Stimulated activated CD4-positive, alpha-beta T cell treated with anti-CD3 and anti-CD28 coated beads, Interleukin-2, amount 100 ng/mL, for 4 hours (primary cell): ENCODE data around the gene LAD1.

ENCODE experiments used
- DNase-seq: peaks from one replicate; pipeline ENCODE4 v3.0.0-alpha.2; 2020; ENCODE audit warnings: low read depth

The LAD1 gene

DNA sequence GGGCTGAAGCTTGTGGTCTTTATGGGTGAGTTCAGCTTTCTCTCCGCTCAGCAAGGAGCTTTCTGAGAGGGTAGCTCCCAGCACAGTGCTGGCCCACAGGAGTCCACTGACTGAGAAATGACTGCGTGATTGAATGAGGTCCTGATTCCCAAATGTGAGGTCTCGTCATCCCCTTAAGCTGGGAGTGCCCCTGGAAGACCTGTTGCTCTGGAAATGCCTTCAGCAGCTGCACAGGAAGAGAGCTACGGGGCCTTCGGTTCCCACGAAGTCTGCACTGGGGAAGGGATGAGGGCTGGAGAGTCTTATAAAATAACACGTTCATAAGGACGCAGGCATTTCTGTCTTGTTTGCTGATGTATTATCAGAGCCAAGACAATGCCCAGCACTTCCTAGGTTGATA, 35.7 kb downstream of the LAD1 start:
- DNase-seq: no peak

DNA sequence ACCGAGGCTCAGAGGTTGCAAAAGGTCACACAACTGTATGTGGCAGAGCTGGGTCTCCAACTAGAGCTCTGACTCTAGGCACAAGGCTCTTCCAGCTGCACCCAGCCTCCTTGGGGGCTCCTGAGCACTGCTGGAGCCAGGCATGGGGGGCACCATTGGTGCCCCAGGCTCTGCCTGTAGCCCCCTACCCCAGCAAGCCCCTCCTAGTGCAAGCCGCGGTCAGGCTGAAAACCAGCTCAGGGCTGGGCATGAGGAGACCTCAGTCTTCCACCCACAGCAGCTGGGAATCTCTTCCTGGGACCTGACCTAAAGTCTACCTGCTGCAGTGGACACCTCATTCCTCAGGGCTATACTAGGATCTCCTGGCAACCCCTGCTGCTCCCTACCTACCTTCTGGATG, 36.2 kb downstream of the LAD1 start:
- DNase-seq: no peak

DNA sequence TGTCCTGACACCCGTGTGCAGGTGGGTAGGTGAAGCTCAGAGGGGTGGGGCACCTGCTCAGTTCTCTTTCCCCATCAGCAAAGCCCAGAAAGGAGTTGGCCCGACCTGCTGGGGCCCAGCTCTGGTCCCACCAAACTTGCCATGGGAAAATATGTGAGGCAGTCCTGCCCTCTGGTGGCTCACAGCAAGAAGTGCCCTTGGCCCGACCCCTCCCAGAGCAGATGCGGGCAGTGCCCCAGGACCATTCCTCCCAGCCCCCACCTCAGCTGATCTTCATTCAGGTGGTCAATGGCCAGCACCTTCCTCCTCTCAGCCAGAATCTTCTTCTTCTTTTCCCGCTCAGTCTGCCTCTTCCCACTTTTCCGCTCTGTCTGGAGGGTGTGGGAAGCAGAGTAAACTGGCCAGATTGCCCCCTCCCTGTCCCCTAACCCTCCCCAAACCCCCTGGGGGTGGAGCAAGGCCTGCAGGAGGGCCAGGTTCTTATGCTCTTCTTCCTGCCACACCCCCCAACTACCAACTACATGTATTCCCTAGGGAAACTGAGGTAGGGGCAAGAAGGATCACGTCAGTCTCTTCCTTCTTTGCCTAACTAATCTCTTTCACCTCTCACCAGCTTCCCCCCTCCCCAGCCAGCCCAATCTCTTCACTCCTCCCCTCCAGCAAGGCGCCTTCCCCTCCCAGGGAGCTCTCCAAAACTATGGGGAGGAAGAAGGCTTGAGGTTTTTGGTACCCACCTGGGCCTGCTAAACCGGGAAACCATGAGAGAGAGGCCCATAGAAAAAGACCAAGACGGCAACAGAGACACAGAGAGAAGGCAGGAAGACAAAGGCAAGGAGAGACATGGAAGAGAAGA, 37.2 kb downstream of the LAD1 start:
- no peak for DNase-seq

DNA sequence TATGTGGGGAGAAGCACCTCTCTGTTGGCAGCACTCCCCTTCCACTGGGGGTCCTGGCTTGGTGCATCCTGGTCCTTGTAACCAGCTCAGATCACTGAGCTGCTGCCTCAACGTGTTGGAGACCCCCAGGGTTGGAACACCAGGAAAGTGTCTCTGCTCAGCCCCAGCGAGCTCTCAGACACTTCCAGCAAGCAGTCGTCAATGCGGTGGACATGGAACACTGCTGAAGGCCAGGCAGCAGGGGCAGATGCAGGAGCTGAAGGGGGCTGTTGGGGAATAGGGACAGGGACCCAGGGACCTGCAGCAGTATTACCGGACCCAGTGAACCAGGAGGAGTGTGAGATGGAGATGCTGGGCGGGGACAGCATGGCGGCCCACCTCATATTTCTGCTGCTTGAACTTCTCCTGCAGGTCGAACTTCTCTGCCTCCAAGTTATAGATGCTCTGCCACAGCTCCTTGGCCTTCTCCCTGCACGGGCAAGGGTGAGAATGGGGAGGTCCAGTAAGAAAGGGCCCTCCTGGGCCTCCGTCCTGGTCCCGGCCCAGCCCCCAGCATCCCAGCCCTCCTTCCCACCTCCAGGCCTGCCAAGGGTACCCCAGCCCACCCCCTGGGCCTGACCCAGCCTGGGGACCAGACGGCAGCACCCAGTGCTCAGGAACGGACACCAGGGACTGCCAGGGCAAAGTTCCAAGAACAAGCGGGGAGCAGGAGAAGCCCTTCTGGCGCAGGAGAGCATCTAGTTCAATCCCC, 38.0 kb downstream of the LAD1 start:
- no peak for DNase-seq

DNA sequence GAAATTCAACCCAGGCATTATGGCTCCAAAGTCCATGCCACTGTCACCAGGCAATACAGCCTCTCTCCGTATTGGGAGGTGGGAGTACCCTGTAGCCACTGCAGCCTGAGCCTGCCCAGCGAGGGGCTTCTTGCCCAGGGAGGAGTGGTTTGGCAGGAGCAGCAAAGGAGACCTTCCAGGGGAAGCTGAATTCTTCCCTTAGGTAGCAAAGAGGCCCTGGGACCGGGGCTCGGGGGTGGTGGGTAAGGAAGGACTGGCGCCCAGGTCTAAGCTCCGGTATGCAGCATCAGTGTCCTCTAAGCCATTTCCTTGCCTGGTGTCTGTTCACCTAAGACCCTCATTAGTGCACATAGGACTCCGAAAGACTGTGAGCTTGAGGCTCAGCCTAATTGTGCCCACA, 38.6 kb downstream of the LAD1 start:
- DNase-seq: no peak

DNA sequence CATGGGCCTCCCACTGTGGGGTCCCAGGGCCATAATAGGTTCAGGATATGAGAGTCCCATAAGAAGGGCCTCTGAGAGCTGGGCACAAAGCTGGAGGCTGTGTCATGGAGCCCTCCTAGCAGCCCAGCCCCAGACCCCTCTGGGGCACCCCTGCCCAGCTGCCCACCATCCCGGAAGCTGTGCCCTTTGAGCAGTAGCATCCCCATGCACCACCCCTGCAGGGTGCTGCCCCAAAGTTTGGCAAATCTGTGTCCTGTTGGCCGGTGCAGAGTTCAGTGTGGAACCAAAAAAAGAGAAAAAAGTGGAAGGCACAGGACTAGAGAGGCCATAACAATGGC, 39.3 kb downstream of the LAD1 start:
- no peak for DNase-seq

DNA sequence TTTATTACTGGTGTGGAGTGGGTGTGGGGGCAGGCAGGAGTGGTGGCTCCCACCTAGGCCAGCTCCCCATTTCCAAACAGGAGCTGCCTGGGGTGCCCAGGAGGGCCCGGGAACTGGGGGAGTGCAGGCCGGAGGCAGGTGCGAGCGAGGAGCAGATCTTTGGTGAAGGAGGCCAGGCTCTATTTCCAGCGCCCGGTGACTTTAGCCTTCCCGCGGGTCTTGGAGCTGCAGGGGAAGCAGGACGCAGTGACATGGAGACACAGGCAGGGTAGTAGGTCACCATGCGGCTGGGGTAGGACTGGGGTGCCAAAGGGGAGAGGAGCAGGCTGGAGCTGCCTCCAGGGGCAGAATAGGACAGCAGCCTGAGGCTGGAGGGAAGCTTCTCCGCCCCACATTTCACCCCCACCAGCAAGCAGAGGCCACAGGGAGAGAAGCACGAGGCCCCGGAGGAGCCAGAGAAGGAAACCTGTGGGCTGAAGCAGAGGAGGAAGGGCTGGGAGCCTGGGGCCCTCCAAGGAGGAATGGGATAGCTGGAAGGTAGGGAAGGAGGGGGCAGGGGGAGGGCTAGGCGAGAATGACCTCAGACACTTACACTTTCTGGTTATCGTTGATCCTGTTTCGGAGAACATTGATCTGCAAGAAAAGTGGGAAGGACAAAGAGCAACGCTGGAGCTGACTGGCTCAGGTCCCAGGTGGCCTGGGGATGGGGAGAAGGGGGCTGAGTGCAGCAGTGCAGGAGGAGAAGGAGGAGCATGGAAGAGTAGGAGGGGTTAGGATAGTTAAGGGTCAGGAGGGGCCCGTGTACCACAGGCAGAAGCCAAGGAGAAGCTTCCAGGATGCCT, 39.9 kb downstream of the LAD1 start:
- DNase-seq: no peak

DNA sequence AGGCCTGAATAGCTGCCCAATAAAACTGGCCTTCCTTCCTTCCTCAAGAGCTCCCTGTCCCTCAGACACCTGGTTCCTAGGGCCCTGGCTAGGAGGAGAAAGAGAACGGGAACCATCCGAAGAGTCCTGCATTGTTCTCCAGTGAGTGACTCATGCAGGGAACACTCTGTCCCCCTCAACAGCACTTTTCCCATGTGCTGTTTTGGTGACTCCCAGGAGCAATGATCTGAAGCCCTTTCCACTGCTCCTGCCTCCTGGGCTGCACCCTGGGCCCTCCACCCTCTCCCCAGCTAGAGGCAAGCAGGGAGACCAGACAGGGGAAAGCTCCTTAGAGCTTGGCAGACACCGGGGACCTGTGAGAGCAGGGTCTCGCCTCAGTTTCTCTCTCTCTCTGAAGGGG, 40.5 kb downstream of the LAD1 start:
- no peak for DNase-seq

DNA sequence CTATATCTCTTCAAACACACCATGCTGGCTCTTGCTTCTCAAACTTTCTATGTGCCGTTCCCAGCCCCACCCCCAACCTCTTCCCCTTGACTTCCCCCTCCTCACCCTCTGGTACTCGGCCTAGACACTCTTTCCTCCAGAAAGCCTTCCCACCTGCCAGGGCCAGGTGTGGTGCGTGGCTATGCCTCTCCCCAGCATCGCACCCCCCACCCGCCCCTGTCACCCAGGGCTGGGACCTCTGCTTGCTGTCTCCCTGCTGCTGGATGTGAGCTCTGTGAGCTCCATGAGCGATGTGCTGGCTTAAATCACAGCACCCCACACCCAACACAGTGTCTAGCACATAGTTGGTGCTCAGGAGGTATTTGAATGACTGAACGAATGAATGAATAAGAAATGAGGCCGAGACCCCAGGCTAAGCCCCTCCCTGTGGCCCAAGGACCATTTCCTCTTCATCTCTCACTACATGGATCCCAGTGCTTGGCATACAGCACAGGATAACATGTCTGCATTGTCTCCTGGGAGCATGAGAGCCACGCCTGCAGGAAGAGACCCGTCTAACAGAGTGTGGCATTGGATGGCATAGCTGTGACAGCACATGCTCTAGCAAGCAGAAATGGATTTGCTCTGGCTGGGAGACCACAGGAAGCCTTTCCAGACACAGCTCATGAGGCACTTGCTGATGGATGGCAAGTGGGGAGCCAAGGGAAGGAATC, 41.3 kb downstream of the LAD1 start:
- DNase-seq: no peak

DNA sequence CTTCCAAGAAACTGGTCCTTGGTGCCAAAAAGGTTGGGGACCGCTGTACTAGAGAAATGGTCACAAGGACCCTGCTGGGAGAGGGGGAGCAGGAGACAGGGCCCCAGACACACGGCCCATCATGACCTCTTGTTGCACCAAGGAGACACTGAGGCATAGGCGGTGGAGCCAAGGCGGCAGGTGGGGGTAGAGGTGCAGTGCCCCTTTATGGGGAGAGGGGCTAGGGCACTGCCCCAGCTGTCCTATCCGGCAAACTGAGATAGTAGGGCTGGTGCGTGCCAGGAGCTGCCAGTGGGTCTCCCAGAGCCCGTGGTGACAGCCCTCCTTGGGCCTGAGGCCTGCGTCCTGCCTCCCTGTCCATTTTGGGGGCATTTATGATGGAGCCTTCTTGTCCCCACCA, 41.9 kb downstream of the LAD1 start:
- no peak for DNase-seq

DNA sequence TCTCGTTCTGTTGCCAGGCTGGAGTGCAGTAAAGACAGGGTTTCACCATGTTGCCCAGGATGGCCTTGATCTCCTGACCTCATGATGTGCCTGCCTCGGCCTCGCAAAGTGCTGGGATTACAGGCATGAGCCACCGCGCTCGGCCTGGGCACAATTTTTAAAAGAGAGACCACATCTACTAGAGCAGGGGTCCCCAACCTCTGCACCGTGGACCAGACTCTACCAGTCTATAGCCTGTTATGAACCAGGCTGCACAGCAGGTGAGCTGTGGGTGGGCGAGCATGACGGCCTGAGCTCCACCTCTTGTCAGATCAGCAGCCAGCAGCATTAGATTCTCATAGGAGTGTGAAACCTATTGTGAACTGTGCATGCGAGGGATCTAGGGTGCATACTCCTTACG, 42.4 kb downstream of the LAD1 start:
- no peak for DNase-seq

DNA sequence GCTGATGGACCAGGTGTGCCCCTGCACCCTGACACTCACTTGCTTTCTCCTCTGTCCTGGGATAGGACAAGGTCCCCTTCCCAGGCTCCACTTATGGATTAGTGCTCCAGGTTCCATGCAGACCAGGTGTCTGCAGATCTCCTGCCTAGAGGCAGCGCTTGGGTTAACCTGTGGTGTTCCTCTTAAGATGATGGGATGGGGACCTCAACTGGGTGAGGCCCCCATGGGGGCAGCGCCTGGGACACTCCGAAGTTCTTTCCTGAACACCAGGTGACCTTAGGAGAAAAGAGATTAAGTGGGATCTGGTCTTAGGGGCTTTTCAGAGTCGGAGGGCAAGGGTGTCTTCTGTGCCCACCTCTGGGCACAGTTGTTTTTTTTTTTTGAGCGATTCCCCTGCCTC, 42.9 kb downstream of the LAD1 start:
- no peak for DNase-seq

DNA sequence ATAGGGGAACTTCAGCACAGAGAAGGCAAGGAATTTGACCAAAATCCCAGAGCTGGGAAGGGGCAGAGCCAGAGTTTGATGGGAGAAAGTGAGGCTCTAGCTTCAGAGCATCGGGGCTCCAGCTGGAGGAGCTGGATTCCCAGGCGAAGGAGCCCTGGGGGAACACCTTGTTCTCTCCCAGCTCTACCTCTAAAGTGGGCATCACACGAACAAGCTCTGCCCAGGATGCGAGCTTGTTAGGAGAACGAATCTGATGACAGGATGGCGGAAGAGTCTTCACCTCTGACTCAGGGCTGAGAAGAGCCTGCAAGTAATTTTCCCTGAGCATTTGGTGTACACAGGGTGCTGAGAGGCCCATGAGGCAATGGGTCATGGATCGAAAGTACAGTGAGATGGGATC, 43.7 kb downstream of the LAD1 start:
- DNase-seq: no peak

DNA sequence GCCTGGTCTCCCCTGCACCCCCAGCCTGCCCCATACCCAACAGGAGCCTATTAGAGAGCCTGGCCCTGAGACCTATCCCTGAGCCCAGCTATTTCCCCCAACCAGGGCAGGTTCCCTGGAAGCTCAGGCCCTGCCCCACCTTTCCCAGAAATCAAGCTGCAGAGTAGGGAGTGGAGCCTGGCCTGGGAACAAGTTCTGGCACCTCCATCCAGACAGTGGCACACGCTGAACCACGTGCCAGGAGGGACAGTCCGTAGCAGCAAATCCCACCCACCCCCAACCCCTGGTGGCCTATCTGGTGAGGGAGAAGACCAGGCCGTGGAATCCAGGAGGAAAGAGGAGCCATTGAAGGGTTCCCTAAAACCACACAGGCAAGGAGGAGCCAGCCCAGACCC, 44.2 kb downstream of the LAD1 start:
- no peak for DNase-seq

DNA sequence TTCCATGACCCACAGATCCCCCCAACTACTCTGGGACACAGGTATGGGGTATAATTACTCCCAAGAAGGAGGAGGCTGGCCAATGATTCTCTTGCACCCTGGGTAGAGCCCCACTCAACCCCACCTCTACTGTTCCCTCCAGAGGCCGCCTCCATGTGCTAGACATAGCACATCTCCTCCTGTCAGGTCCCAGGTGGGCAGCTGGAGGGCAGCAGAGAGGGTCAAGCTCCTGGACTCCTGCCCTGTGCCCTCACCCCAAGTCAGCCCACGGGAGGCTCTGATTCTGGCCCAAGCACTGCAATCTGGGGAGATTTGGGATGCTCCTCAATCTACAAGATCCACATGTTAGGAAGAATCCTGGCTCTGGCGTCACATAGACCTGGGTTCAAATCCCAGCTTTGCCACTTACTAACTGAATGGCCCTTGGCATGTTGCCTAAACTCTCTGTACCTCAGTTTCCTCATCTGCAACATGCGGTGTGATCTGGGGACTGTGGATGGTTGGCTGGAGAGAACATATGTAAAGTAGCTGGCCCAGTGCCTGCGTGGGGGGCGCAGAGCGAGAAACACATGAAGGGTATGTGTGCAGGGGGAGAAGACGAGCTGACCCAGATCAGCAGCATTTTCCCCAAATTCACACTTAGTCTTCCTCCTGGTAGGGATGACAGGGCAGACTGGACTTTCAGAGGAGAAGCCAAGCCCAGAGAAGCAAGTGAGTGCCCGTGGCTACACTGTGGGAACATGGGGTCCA, 44.8 kb downstream of the LAD1 start:
- no peak for DNase-seq

DNA sequence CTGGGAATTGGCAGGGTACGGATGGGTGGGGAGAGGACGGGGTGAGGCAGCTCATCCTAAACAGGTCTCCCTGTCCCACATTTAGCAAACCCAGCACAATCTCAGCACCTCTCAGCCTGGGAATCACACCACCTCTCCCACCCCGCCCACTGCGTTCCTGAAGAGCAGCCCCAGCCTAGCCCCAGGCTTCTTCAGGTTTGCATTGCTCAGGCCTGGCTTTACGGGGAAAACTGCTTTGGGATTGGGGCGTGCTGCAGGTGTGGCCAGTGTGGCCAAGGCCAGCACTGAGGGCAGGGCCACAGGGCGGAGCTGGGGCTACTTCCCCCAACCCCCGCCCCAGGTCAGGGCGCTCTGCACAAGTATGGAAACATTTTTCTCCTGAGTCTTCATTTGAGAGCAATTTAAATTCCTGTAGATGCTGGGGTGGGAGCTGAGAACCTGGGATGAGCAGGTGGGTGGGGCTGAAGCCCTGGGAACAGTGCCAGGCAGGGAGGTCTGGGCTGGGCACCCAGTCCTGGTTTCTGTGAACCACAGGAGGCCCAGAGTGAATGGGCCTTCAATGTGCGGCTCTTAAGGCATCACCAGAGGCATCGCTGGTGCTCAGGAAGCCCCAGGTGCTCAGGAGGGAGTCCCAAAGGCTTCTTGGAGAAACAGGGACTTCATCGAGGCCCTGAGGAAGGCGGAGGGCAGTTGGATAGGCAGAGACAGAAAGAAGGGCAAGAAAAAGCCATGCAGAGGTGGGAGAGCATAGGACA, 45.8 kb downstream of the LAD1 start:
- no peak for DNase-seq

DNA sequence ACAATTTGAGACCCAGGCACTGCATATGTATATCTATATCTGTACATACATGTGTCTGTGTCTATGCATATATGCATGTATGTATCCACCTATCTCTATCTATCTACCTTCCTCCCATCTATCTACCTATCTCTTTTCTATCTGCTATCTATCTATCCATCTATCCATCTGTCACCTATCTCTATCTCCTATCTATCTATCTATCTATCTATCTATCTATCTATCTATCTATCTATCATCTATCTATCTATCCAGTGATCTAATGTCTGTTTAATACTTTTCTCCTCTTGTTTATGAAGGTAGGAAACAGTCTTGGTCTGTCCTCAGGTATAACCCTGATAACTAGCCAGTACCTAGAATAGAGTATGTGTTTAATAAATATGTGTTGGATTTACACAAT, 47.5 kb downstream of the LAD1 start:
- no peak for DNase-seq

DNA sequence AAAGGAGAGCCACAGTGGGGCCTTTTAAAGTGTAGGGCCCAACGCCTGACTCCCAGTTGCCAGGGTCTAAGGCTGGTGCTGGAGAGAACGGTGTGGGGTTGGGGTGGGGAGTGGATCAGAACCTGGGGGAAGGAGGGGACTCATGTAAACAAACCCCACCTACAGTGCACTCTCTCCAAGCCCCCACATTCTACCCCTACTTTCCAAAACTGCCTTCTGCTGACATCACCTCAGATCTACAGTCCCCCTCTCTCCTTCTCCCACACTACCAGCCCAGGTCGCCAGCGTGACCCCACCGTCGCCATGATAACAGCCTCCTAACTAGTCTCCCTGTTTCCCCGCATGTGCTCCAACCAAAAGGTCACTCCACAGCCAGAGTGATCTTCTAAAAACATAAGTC, 48.2 kb downstream of the LAD1 start:
- no peak for DNase-seq

DNA sequence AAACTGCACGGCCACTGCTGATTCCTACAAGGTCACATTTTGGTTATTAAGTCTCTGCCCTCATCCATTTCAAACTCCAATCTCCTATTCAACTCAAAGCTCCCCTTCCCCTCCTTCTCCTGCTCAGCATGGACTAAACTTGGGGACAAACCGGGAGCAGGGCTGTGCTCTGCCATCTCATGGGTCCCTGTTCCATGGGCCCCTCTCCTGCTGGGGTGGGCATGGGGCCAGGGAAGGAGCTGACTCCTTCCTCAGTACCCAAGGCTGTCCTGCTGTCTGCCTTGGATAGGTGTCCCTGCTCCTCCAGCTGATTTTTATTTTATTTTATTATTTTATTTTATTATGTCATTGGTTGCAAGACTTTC, 48.8 kb downstream of the LAD1 start:
- no peak for DNase-seq

DNA sequence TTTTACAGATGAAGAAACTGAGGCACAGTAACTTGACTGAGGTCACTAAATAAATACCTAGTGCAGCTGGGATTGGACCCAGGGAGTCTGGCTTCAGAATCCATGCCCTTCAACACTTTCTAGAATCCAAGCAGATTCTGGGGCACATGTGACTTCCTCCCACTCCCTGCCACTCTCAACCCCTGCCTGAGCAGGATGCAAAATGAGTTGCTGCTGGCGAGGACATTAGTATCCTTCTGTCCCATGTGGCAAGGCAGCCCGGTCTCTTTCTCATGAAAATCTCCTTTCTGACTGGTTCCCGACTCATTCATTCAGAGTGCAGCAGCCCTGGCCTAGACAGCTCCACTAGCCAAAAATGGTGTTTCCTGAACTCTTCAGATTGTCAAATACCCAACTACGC, 50.0 kb downstream of the LAD1 start:
- DNase-seq: no peak

DNA sequence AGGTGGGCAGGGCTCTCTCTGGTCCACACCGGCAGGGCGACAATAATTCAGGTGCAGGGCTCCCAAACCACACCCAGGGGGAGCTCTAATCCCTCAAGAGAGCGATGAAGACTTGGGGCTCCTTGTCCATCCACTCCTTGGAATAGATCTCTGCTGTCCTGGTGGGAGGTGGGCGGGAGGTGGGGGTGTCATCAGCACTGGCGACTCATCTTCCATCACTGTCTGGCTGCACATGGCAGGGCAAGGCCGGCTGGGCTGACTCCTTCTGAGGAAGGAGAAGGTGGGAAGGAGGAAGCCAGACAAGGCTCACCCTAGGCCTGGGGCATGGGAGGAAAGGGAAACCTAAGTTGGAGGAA, 50.9 kb downstream of the LAD1 start:
- no peak for DNase-seq
